Ishikawa (cell line): ENCODE results near the gene GLO1.

Experiments
- CEBPB ChIP-seq: IDR thresholded peaks from 2 replicates; pipeline ENCODE4 v1.6.1; 2012
- CREB1 ChIP-seq: IDR thresholded peaks from 2 replicates; pipeline ENCODE4 v1.6.1; 2012; ENCODE audit warnings: low read depth
- EGR1 ChIP-seq: IDR thresholded peaks from 2 replicates; pipeline ENCODE4 v1.6.1; 2012
- EP300 ChIP-seq: IDR thresholded peaks from 2 replicates; pipeline ENCODE4 v1.6.1; 2012; ENCODE audit warnings: borderline replicate concordance
- FOXM1 ChIP-seq: IDR thresholded peaks from 2 replicates; pipeline ENCODE4 v1.6.1; 2012; ENCODE audit warnings: low read depth, borderline replicate concordance
- MAX ChIP-seq: IDR thresholded peaks from 2 replicates; pipeline ENCODE4 v1.6.1; 2012
- NFIC ChIP-seq: IDR thresholded peaks from 2 replicates; pipeline ENCODE4 v1.6.1; 2012
- RAD21 ChIP-seq: IDR thresholded peaks from 2 replicates; pipeline ENCODE4 v1.6.1; 2012; ENCODE audit warnings: low read depth
- TAF1 ChIP-seq: IDR thresholded peaks from 2 replicates; pipeline ENCODE4 v1.6.1; 2012; ENCODE audit warnings: low read depth, mild to moderate bottlenecking
- TCF12 ChIP-seq: IDR thresholded peaks from 2 replicates; pipeline ENCODE4 v1.6.1; 2012; ENCODE audit warnings: low read depth
- TEAD4 ChIP-seq: IDR thresholded peaks from 2 replicates; pipeline ENCODE4 v1.6.1; 2012
- USF1 ChIP-seq: IDR thresholded peaks from 2 replicates; pipeline ENCODE4 v1.6.1; 2012
- YY1 ChIP-seq: IDR thresholded peaks from 2 replicates; pipeline ENCODE4 v1.6.1; 2012; ENCODE audit warnings: low read depth
- ZBTB7A ChIP-seq: IDR thresholded peaks from 2 replicates; pipeline ENCODE4 v1.6.1; 2012; ENCODE audit warnings: low read depth
- TF ChIP-seq, protein P1 (sequence below): IDR thresholded peaks from 2 replicates; pipeline ENCODE4 v1.6.1; 2012; ENCODE audit warnings: low read depth, mild to moderate bottlenecking

The GLO1 gene

GRCh38 chr6:38702558-38703397 is at the start of gene GLO1:
GLO1 (minus strand) TSS chr6:38703145; CDS start chr6:38703054, 91 bp downstream.
- peak; percentile 89 for TF ChIP-seq YY1
- TF ChIP-seq, protein P1, sequence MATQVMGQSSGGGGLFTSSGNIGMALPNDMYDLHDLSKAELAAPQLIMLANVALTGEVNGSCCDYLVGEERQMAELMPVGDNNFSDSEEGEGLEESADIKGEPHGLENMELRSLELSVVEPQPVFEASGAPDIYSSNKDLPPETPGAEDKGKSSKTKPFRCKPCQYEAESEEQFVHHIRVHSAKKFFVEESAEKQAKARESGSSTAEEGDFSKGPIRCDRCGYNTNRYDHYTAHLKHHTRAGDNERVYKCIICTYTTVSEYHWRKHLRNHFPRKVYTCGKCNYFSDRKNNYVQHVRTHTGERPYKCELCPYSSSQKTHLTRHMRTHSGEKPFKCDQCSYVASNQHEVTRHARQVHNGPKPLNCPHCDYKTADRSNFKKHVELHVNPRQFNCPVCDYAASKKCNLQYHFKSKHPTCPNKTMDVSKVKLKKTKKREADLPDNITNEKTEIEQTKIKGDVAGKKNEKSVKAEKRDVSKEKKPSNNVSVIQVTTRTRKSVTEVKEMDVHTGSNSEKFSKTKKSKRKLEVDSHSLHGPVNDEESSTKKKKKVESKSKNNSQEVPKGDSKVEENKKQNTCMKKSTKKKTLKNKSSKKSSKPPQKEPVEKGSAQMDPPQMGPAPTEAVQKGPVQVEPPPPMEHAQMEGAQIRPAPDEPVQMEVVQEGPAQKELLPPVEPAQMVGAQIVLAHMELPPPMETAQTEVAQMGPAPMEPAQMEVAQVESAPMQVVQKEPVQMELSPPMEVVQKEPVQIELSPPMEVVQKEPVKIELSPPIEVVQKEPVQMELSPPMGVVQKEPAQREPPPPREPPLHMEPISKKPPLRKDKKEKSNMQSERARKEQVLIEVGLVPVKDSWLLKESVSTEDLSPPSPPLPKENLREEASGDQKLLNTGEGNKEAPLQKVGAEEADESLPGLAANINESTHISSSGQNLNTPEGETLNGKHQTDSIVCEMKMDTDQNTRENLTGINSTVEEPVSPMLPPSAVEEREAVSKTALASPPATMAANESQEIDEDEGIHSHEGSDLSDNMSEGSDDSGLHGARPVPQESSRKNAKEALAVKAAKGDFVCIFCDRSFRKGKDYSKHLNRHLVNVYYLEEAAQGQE: no peak
- no peak for TF ChIP-seq FOXM1
- 0 out of 2 replicates have a peak, but pooled peaks have one; percentile 17 for TF ChIP-seq CREB1
- peak; percentile 91 for TF ChIP-seq MAX
- TF ChIP-seq TCF12: no peak; the same call in 1 of the 2 replicates
- TF ChIP-seq TAF1: peak; percentile 70
- 0 out of 2 replicates have a peak, but pooled peaks have one; percentile 13 for TF ChIP-seq USF1

DNA sequence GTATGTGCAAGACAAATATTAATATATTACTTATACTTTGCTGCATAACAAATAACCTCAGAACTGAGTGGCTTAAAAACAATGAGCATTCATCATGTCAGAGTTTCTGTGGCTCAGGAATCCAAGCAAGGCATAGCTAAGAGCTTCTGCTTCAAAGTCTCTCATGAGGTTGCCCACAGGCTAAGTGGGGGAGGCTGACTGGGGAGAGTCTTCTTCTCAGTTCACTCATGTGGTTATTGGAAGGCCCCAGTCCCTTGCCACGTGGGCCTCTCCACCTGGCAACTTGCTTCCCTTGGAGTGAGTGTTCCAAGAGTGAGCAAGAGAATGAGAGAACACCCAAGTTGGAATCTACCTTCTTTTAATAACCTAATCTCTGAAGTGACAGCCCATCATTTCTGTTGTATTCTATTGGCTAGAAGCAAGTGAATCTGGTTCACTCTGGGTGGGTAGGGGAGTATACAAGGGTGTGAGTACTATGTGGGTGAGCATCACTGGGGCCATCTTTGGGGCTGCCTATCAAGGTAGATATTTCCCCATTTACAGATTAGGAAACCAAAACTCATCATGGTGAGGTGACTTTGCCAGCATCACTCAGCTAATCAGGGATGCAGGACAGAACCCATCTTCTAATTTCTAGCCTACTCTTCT is 48.1 kb upstream of the GLO1 start:
- TF ChIP-seq TAF1 (no peak), CEBPB (no peak), FOXM1 (no peak), CREB1 (no peak), RAD21 (no peak), TCF12 (no peak), MAX (no peak), EP300 (no peak), EGR1 (no peak), YY1 (no peak), TEAD4 (no peak), NFIC (no peak), ZBTB7A (no peak), USF1 (no peak)
- TF ChIP-seq, protein P1: no peak

DNA sequence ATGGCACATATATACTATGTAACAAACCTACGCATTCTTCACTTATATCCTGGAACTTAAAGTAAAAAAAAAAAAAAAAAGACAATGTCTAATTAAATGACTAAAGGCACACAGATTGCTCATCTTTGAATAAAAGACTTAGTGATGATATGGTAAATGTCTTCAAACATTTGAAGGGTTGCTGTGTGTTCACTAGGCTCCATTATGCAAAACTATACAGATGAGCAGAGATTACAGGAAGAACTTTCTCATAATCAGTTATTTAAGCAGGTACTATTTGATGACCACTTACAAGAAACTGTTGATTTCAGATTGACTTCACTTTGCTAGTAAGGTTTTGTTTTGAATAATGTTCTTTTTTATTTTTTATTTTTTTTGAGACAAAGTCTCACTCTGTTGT is 46.5 kb upstream of the GLO1 start:
- TF ChIP-seq YY1: no peak
- no peak for TF ChIP-seq RAD21
- no peak for TF ChIP-seq MAX
- TF ChIP-seq CEBPB: no peak
- no peak for TF ChIP-seq EP300
- no peak for TF ChIP-seq CREB1
- TF ChIP-seq NFIC: no peak
- TF ChIP-seq FOXM1: no peak
- TF ChIP-seq, protein P1: no peak
- TF ChIP-seq TCF12: no peak
- TF ChIP-seq USF1: no peak
- TF ChIP-seq ZBTB7A: no peak
- no peak for TF ChIP-seq TEAD4
- no peak for TF ChIP-seq TAF1
- no peak for TF ChIP-seq EGR1
